Activated gamma-delta T cell treated with anti-CD3 and anti-CD28 coated beads, Interleukin-2, amount 50 U/mL, for 16 hours (primary cell): ENCODE measurements around the gene ATIC.

Experiments used
- DNase-seq: peaks from one replicate; pipeline ENCODE4 v3.0.0-alpha.2; 2020; ENCODE audit warnings: low read depth

Gene ATIC

DNA sequence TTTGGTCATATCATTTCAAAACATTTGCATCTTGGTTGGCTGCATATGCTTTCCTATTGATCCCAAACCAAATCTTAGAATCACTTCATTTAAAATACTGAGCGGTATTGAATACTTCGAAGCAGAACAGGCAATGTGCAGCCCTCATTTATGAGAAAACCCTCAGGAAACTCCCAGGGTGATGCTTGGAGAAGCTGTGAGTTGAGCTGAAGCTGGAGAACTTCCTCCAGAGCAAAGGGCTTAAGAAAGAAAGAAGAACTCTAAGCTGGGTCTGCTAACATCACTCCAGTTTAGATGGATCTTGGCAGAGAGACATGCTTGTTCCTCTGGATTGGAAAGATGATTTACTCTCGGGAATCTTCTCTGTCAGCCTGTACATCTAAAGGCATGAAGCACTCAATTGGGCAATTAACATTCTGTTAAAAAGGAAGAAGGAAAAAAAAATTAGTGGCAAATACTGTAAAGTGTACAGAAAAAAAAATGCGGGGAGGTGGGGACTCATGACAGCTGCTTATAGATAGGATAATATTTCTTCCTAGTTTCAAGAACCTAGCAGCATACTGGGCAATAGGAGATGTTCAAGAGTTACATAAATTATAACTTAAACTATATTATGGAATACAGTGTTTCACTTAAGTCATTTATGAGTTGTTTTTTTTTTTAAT is 49.5 kb downstream of the ATIC start:
- no peak for DNase-seq

DNA sequence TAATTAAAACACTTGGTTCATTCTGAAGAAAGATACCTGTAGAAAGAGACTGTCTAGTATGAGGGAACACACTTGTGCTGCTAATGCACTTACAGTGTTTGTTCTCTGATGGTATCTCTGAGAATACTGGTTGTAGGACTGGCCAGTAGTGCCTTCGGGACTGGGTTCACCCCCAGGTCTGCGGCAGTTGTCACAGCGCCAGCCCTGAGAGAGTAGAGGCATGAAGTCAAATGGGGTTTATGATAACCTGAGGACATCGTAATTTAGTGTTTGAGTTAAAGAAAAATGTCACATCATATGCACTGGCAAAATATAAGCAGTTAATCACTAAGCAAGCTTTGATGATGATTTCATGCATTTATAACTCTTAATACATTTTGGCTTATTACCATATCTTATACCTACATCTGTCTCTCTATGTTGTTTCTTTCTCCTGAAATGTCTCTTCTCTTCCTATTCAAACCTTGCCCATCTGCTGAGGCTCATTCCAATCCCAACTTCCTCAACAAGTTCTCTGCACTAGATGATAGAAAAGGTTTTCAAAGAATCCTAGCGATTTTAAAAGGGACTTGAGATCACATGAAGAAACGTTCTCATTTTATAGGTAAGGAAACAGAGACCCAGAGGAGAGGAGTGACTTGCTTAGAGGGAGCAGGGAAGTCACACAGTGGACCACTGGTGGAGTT is 50.2 kb downstream of the ATIC start:
- no peak for DNase-seq

DNA sequence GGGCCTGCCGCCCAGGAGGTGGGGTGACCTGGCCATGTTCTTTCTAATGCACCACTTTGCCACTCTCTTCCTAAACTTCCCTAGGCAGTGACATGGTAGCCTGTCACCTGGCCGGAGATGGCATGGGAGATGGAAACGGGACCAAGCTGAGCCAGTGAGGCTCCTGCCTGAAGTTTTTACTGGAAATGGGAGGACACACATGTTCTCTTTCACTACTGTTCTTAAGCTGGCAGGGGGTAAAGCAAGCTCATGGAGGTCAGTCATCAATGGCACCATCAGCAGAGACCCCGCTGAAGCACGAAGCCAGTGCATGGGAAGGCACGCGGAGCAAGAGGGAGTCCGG is 50.7 kb downstream of the ATIC start:
- no peak for DNase-seq

DNA sequence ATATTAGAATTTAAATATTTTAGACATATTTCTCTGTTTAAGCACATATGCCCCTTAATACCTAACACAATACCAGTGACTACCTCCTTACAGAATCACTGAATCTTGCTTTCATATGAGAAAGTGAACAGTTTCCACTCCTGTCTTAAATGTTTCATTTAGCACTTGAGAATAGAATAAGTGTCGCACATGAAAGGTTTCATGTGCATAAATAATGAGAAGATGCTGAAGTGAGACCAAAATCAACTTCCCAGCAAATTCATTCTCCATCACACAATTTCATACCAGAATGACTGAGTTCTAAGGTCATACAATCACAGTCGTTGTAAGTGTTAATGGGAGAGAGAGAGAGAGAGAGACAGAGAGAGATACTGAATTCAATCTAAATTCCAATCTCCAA is 51.2 kb downstream of the ATIC start:
- DNase-seq: no peak

DNA sequence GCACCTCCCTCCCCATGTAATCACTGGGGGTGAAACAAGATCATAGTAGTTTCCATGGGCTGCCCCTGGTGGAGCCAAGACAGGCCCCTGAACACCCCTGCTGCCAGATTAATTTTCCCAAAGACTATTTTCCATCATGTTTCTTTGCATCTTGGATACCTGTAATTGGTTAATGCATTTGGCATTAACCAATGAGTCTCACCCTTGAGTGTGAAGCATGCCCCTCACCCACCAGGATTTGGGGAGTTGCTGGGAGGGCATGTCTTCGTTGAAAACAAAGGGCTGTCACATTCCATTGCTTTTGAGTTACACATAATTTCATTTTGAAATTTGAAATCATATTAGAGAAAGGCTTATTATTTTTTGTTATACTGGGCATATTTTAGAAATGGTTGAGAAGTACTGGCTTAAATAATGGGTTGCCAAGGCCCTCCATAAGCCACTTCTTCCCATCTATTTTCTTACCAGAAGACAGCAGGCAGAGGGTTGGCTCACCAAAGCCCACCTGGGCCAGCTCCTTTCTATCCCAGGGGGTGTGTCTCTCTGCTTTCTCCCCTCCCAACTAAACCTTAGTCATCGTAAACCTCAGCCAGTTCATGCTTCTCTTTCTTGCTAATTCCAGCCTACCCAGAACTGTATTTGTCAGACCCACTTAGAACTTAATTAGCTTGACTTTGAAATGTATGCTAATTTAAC is 51.8 kb downstream of the ATIC start:
- no peak for DNase-seq

DNA sequence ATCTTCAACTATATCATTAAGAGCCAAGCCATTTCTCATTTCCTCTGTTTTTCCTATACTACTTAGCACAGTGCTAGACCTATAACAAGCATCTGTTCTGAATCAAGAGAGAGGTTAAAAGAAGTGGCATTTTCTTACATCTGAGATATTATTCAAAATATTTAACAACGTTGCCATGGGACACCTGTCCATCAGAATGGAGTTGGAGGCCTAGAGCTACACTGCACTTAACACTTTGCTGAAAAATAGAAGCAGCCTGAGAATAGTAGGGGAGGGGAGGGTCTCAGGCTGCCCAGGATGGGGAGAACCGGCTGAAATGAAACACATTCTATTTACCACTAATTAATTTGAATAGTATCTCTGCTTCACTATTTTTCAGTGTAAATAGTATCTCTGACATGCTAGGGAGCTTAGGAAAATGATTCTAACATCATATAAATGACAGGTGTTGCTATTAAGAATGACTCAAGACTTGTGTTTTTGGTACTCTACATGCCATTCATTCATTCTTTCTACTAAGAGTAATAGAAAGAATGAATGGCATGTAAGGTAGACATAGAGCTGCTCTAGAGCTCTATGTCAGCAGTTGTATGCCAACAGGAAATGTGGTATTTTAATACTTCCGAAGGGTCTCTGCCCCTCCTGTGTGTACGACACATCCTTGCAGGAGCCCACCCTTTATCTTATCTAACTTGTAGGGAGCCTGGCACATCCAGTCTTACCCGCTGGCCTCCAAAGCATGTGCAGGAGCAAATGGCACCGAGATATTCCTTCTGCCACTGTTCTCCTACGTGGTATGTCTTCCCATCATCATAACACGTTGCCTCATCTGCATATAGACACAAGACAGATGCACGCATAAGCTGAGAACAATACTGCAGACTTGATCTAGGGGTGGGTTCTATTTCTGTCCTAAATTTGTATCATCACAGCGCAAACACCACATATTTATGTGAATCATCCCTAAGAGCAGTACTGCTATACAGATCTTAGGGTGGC is 52.6 kb downstream of the ATIC start:
- no peak for DNase-seq

DNA sequence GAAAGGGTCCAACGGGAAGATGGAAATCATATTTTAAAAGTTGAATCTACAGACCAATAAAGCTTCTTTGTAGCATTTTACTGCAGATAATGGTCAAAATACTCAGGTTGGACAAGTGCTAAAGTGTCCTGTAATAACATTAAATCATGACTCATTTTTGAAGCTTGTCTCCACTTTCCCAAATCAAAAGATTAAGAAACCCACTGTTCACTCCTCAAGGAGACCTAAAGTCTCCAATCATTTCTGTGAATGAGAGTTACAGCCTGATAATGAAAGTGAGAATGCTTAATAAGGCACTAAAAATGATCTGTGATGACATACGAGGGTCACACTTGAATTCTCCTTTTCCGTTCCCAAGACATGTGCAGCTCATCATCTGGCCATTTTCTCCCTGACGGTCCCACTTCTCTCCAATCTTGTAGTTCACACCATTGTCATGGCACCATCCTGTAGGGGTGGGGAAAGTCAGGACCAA is 53.4 kb downstream of the ATIC start:
- no peak for DNase-seq

DNA sequence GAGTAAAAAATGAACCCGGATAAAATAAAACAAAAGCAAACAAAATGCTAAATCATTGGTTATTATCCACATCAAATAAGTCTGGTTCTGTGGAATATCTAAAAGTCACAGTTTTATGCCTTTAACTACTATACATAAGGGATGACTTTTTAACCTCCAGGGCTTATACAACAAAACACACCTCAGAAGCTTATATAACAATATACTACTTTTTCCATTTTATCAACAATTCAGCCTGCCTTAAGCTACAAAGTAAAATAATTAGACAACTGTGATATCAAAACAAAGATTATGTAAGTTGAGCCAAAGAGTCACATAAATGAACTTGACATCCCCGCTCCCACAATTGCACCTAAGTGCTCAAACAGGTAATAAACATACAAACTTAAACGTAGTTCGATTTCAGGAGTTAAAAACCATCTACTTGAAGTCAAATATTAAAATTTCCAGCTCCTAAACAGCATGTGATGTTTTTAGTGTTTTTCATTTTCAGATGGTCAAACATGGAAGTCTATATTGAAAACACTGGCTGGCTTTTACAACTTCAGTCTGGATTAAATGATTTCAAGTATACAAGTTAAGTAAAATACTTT is 54.7 kb downstream of the ATIC start:
- DNase-seq: no peak

DNA sequence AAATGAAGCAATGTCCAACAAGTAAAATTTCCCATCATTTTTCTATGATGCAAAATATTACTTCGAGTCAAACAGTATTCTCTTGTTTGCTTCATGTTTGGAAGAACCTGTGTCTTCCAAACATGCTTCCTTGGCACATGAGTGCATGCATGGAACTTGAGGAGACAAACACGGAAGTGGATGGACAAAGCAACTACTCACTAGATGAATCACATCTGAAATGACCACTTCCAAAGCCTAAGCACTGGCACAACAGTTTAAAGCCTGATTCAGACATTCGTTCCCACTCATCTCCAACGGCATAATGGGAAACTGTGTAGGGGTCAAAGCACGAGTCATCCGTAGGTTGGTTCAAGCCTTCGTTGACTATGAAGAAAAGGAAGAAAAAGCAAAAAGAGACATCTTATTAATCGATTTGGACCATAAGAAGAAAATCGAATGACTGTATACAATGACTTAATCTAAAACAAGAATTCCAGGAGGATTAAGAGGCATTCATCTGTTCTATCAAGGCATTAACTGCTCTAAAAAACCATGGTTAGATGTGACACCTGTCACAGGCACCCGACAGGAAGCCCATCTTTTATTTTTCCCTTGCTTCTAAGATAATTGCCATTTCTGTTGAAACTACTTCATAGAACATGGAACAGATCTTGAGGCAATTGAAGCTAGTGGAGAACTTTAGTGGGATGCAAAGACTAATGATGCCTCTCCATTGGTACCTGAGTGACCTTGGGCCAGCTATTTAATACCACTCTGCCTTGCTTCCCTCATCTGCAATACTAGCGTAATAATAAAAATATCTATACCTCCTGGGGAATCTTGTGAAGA is 56.0 kb downstream of the ATIC start:
- no peak for DNase-seq

DNA sequence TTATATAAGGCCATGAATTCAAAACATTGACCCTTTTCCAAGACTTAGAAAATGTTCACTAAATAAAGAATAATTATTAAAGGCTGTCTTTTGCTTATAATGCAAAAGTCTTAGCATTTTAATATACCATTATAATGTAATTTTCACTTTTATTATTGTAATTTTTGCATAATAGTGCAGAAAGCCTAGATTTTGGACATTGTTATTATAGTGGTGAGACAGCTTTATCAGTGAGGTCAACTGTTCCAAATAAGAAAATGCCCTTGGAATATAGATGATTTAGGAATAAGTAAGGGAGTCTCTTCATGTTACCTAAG is 56.6 kb downstream of the ATIC start:
- DNase-seq: no peak

DNA sequence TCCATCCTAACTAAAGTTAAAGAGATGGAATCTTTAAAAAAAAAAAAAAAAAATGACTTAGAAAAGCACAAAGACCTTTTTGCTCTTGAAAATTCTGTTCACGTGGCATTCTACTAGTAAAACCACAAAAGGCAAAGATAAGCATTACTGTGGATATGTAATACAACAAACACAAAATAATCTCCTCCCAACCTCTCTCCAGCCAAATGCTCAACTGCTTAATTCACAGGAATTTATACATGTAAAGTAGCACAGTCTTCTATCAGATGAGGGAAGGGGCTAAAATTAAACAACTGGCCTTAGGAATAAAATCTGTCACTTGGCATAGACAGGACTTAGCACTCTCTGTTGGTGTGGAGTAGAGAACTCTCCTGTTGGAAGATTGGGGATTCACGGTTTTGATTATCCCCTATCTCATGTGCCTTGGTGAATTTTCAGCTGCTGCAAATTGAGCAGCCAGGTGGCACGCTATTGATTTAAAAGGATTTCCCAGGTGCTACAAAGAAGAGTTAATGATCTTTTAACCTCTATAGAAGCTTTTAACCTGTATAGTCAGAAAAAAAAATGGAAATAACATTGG is 57.4 kb downstream of the ATIC start:
- DNase-seq: no peak

DNA sequence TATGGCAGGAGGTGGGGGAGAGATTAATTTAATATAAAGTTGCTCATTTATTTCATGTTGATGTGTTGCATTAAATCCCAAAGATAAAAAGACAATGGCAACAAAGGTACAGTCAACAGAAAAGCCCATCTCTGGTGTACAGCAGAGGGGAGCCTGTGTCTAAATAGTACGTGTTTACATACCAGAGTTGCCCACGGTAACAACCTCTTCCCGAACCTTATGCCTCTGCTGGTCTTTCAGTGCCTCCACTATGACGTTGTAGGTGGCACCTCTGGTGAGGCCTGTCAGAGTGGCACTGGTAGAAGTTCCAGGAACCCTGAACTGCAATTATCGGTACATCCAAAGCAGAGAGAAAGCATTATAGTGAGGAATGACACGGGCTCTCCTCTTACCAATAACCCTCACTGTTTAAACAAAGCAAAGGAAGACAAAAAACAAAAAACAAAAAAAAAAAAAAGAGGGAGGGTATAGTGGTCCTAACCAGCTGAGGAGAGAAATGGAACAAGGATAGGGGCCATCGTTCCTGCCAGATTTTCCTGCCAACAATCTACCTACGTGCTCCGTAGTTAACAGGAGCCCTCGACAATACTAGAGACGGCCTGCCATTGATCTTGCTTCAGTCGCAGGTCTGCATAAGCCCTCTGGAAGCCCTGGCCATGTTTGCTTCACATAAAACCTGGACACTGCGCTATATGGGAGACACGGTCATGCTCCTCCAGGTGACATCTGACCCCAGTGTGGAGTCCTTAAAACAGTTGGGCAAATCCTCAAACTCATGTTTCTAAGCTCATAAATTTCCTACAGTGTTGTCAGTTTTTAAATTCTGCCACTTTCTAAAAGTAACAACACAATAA is 58.5 kb downstream of the ATIC start:
- no peak for DNase-seq

DNA sequence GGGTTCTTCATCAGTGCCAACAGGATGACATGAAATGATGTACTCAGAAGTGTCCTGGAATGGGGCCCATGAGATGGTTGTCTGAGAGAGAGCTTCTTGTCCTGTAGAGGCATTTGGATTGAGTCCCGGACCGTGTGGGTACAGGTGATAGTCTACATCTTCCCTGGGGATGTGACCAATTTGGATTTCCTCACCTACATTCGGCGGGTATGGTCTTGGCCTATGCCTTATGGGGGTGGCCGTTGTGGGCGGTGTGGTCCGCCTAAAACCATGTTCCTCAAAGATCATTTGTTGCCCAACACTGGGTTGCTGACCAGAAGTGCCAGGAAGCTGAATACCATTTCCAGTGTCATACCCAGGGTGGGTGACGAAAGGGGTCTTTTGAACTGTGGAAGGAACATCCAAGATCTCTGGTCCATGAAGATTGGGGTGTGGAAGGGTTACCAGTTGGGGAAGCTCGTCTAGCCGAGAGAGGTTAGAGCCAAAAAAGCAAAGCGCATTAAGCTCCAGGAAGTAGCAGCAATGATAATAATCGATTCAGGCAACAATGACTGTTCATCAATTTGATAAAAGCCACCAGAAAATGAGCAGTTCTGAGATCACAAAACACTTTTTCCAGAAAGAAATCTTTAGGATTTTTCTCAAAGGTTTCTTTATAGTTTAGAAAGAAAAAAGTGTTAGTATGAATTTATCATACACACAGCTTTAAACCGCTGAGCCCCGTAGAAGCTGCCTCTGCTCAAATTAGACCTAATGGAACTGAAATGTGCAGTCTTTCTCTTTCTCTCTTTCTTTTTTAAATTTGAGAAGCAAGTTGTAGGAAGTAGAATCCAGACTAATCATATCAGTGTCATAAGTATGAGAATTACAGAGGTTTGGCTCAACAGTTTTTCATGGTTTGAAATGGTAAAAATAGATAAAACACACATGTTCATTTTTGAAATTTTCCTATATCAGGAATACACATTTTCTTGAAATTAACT is 60.3 kb downstream of the ATIC start:
- DNase-seq: no peak

DNA sequence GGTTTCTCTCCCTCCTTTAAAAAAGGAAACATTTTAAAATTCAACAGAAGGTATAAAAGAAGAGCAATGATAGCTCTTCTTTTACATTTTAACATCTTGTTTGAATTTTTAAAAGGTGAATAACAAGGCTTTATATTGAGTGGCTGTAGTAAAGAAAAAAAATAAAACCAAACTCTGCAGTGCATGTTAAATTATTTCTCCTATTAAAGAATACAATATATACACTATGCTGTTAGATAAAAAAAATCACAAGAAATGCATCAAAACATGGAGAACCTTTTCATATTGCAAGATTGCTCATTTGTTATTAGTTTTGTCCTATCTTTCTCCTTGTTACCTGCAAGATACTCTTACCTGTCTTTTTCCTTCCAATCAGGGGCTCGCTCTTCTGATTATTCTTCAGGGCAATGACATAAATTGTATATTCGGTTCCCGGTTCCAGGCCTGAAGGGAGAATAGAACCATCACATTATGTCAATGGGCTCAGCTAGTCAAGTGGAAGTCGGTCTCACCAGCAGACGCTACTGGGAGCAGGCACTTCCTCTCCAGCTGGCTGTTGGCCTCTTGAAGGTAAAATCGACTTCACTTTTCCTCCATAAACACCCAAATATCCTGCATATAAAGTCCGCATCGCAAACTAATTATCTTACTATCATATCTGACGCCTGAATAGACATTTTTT is 61.2 kb downstream of the ATIC start:
- no peak for DNase-seq

DNA sequence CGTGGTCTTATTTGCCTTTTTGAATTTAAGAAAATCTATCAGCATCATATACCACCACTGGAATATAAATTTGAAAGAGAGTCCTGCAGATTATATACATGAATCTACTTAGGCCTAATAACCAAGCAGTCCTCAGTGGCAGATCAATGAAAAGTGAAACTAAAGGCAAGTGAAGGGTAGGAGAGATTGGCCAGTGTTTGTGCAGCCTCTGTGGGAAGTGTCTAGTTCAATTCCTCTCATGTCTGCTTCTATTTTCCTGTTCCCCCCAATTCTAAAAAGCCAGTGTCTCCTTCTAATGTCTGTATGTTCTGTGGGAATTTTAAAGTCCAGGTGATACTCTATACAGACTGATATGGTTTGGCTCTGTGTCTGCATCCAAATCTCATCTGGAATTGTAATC is 62.1 kb downstream of the ATIC start:
- no peak for DNase-seq

DNA sequence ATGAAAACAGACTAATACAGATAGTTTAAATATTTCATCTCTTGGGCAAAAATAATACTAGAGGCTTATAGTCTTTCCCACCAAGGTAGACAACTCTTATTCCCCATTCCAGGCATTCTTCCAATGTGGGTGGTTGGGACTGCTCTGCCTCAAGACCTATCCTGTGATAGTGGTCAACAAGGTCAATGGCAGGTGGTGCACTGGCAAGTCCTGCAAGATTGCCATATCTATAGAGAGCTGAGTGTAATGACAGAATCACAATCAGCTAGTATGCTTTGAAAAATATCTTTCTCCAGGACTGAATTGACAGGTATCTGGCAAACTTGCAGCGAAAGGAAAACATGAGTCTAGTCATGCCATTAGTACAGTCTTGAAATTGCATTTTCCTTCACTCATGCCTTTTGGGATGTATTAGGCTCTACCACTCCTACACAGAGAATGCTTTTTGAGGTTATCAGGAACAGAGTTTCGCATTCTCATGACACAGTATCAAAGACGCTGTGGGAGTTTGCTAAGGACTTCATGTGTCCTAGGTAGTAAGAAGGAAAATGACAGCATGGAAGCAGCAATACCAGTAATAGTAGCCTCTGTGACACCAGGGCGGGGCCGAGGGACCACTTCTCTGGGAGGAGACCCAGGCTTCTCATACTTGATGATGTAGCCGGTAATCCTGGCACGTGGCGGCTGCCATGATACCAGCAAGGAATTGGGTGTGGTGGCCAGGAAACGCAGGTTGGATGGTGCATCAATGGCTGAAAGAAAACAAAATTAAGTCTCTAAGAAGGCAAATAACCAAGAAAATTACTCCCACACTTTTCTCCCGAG is 63.0 kb downstream of the ATIC start:
- no peak for DNase-seq

DNA sequence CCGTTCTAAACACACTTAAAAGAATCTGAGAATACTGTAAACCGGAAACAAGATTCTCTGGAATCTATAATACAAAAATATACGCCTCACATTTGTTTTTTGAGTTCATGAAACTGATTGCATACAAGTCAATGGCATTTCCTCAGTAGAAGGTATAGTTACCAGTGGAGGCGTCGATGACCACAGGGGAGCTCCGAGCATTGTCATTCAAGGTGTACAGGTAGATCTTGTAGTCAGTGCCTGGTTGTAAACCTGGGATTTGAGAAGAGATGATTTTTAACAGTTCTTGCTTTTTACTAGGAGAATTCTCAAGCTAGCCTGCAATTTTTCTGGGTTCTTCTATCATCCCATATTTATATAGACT is 63.6 kb downstream of the ATIC start:
- DNase-seq: no peak
